Measurements from ENCODE around the gene GIGYF1.
"Not testable (repeated sequence)": the region's sequence is repeated elsewhere in the genome, so short reads cannot be mapped to it uniquely, and the experiment has no call there.

GIGYF1 gene

DNA sequence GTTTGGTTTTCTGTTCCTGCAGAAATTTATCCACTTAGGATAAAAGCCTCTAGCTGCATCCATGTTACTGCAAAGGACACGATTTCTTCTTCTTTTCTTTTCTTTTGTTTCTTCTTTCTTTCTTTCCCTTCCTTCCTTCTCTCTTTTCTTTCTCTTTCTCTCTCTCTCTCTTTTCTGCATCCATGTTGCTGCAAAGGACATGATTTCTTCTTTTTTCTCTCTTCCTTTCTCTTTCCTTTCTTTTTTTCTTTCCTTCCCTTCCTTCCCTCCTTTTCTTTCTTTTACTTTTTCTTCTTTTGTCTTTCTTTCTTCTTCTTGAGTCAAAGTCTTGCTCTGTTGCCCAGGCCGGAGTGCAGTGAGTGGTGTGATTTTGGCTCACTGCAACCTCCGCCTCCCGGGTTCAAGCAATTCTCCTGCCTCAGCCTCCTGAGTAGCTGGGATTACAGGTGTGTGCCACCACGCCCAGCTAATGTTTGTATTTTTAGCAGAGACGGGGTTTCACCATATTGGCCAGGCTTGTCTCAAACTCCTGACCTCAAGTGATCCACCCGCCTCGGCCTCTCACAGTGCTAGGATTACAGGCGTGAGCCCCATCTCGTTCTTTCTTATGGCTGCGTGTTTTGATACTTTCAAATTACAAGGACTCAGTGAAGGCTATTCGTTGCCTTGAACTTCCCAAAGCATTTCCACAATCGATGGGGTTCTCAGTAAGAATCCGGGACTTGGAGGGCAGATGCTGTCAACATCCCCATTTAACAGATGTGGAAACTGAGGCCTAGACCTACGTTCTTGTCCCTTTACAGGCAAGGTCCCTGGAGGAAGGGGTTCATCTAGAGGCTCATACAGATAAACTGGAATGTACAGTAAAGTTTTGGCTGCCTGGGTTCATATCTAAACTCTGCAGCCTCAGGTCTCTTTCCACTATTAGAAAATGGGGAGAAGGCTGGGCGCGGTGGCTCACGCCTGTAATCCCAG, 22.4 kb downstream of the GIGYF1 start:
- no peak for DNase-seq

DNA sequence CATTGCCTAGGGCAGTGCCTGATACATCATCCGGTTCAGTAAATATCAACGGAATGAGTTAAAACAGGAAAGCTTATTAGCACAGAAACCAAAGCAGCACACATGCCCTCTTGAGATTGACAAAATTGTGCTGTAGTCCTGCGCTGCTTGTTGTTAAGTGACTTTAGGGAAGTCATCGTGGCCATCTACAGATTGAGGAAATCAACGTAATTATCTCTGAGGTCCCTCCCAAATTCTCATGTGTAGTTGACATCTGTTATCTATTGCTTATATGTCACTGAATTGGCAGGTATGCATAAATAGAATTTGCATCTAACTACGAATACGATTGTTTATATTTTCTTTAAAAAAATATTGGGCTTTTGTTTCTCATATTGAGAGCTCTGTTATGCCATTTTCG, 24.0 kb downstream of the GIGYF1 start:
- no peak for DNase-seq

DNA sequence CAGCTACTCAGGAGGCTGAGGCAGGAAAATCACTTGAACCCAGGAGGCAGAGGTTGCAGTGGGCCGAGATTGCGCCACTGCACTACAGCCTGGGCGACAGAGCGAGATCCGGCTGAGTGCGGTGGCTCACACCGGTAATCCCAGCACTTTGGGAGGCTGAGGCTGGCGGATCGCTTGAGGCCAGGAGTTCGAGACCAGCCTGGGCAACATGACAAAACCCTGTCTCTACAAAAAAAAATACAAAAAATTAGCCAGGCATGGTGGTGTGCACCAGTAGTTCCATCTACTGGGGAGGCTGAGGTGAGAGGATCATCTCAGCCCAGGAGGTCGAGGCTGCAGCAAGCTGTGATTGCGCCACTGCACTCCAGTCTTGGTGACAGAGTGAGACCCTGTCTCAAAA, 24.9 kb downstream of the GIGYF1 start:
- not testable (repeated sequence) for DNase-seq

DNA sequence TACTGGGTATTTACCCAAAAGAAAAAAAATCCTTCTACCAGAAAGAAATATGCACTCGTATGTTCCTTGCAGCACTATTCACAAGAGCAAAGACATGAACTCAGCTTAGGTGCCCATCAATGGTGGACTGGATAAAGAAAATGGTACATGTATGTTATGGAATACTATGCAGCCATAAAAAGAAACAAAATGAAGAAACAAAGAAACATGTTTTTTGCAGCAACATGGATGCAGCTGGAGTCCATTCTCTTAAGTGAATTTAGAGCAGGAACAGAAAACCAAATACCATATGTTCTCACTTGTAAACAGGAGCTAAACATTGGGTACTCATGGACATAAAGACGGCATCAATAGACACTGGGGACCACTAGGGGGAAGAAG, 26.0 kb downstream of the GIGYF1 start:
- no peak for DNase-seq

DNA sequence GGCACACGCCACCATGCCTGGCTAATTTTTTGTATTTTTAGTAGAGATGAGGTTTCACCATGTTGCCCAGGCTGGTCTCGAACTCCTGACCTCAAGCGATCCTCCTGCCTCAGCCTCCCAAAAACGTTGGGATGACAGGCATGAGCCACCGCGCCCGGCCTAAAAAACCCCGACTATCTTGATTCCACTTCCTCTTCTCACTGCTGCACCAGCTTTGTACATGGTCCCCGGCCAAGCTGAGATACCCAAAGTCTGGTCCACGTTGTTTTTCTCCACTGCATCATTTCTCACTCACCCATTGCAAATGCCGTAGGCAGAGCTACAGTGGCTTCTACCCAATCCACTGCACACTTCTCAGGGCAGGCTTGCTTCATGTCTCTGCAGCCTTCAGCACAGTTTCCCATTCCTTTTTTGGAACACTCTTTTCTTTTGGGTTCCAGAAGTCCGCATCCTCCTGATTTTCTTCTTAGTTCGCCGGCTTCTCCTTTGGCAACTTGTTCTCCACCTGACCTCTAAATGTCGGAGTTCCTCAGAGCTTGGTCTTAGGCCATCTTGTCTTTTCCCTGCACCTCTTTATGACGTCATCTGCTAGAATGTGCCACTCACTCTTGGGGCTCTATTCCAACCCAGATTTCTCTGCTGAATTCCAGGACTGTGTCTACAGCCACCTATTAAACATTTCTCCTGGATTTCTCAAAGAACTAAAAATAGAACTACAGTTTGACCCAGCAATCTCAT, 26.6 kb downstream of the GIGYF1 start:
- no peak for DNase-seq

DNA sequence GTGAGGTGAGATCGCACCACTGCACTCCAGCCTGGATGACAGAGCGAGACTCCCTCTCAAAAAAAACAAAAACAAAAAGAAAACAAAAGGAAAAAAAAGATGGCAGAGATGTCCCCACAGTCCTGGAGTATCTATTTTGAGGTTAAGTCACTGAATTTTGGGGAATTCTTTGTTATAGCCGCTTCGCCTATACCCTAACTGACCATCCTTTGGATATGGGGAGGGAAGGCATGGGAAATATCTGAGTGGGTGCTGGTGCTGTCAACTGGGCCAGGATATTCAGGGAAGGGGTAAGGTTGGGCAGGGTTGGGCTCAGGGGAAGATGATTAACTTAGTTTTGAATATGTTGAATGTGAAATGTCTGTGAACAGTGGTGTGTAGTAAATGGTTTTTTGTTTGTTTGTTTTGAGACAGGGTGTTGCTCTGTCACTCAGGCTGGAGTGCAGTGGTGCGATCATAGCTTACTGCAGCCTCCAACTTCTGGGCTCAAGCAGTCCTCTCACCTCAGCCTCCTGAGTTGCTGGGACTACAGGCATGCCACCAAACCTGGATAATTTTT, 28.8 kb downstream of the GIGYF1 start:
- DNase-seq: no peak

DNA sequence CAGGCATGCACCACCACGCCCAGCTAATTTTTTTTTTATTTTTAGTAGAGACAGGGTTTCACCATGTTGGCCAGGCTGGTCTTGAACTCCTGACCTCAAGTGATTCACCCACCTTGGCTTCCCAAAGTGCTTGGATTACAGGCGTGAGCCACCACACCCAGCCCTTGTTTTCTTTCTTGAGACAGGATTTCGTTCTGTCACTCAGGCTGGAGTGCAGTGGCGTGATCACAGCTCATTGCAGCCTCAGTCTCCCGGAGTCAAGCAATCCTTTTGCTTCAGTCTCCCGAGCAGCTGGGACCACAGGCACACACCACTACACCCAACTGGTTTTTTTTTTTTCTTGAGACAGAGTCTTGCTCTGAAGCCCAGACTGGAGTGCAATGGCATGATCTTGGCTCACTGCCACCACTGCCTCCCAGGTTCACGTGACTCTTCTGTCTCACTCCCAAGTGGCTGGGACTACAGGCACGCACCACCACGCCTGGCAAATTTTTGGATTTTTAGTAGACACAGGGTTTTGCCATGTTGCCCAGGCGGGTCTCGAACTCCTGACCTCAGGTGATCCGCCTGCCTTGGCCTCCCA, 31.8 kb downstream of the GIGYF1 start:
- DNase-seq: not testable (repeated sequence)

DNA sequence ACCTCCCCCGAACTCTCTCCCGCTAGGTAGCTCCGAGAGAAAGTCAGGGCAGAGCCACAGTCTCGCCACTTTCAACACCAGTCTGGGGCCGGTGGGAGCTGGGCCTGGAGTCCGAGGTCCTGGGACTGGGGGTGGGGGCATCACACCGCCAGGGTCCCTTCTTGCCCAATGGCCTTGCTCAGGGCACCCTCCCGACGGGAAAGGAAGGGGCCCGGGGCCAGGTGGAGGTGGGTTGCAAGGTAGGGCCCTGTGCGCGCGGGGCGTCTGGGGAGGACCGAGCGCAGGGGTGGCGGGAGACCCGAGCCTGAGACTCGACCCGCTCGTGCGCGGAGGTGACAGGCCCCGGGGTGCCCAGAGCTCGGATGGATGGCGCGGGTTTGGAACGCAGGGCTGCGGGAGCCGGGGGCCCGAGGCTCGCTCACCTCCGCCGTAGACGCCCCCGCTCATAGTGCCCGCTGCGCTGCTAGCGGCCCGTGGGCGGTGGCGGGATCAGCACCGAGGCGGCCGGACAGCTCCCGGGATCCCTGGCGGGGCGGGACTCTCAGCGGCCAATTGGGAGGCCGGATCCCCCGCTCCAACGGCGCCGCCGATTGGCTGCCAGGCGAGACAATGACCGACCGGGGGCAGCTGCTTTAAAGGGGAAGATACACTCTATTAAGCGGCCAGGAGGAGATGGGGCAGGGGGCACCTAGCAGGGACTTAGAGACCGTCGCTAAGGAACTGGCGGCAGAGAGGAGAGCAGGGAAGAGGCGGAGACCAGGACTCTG, 38.0 kb downstream of the GIGYF1 start, which contains the start of gene ACTL6B:
ACTL6B (minus strand) TSS at position 541 of the 767 bp plus-strand sequence; CDS start at position 447, 94 bp downstream.
- no peak for DNase-seq

DNA sequence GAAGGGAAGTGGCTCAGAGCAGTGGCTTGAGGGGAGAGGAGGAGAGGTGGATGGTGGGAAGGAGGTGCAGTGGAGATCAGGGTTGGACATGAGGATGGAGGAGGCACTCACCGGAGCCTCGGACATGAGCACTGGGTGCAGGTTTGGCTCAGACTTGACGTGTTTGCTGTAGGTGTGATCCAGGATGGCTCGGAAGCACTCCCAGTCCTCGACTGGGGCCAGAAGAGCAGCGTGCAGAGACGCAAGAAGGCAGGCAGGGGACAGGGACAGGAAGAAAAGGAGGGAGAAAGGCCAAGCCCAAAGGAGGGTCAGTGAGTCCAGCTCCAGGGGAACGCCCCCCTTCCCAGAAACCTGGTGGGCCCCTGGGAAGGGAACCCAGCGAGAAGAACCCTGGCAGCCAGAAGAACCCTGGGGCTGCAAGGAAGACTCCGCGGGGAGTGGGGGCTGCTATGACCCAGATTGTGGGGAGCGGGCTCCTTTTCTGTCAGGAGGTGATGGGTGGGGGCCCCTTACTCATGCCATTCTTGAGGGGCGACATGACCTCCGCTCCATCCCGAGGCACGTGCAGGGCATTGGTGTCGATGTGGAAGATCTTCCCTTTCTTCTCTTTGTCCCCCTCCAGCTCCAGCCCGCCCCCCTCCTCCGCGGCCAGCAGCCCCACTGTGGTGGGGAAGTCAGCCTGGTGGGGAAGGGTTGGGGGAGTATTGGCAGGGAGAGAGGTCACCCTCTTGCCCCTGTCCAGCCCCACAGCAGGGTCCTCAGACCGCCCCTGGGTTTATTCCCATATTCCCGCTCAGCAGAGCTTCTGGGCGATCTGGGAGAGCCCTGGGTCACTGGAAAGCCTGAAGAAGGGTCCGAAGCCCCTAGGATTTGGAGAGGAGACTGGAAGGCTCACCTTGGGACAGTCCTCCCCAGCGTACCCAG, 38.9 kb downstream of the GIGYF1 start:
- no peak for DNase-seq

DNA sequence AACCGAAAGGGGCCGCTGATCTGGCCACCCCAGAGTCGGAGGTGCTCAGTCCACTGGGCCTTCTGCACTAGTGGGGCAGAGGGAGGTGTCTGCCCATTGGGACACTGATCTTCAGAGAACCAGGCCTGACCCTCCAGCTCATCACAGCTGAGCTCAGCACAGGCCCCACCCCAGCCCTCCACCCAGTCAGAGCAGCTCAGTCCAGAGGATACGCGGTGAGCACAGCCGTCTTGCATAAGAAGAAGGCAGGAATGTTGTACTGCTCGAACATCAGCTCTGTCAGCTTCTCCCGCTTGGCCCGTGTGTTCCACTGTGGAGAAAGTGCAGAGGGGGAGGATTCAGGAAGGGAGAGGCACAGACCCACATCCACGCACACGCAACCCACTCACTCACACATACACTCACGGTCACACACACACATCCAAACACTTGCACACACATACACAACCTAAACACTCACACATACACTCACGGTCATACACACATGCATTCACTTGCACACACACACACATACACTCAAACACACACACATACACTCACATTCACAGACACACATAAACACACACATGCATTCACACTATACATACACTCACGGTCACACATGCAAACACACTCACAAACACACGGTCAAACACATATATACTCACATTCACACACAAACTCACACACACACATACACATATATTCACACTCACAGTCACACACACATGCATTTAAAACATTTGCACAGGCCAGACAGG, 44.1 kb downstream of the GIGYF1 start:
- DNase-seq: no peak

DNA sequence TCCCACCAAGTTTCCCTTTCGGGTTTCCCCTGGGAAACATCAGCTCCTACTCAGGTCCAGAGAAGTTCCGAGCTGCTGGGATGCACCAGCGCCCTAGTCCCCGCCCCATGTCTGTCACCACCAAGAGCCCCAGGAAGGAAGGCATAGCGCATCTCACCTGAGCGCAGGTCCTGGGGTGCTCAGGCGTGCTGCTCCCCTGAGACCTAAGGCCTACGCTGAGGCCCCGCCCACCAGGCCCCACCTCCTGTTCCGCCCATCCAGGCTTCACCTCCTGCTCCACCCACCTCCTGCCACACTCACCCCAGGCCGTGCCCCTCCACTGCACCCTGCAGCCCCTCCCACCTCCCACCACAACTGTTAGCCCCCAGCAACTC, 51.5 kb downstream of the GIGYF1 start:
- DNase-seq: no peak

DNA sequence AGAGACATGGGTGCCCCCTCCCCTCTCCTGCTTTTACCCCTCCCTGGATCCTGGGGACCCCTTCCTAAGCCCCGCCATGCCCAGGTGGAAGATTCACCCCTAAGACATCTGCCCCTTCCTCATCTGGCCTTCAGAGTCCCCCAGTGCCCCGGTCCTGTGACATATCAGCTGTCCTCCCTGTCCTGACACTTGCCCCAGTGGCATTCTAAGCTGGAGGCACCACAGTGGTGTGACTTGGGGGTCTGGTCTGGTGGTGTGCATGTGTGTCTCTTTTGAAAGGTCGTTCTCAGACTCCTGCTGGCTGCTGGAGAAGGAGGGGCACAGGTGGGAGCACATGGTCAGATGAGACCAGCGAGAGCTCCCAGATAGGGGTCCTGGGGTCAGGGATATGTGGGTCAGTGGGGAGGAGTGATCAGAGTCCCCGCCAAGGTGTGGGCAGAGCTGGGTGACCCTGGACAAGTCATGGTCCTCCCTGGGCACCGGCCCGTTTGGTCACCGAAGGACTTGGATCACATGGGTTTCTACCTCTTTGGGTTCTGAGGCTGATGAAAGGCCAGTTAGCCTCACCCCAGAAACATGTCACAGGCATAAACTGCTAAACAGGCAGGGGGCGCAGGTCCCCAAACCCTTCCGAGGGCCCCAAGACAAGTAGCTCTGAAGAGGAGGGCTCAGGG, 52.1 kb downstream of the GIGYF1 start:
- DNase-seq: no peak

DNA sequence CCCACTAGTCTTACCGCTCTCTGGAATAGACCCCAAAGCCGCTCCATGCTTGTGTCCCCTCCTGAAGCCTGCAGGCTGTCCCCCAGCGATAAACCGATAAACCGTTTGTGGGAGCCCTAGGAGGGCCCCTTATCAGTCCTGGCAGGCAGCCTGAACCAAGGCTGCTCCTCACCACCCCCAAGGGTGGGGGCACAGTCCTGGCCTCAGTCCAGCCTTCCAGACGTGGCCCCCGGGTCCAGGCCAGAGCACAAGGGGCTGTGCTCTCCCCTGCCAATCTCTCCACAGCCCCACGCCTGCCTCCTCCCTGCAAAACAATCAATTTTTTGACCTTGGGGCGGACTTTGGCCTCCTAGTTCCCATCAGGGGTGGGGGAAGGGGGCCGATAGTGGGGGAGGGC, 52.6 kb downstream of the GIGYF1 start, which contains the start of gene TFR2:
TFR2 (minus strand) TSS at position 90 of the 397 bp plus-strand sequence; CDS start at position 47, 43 bp downstream.
- DNase-seq: no peak

DNA sequence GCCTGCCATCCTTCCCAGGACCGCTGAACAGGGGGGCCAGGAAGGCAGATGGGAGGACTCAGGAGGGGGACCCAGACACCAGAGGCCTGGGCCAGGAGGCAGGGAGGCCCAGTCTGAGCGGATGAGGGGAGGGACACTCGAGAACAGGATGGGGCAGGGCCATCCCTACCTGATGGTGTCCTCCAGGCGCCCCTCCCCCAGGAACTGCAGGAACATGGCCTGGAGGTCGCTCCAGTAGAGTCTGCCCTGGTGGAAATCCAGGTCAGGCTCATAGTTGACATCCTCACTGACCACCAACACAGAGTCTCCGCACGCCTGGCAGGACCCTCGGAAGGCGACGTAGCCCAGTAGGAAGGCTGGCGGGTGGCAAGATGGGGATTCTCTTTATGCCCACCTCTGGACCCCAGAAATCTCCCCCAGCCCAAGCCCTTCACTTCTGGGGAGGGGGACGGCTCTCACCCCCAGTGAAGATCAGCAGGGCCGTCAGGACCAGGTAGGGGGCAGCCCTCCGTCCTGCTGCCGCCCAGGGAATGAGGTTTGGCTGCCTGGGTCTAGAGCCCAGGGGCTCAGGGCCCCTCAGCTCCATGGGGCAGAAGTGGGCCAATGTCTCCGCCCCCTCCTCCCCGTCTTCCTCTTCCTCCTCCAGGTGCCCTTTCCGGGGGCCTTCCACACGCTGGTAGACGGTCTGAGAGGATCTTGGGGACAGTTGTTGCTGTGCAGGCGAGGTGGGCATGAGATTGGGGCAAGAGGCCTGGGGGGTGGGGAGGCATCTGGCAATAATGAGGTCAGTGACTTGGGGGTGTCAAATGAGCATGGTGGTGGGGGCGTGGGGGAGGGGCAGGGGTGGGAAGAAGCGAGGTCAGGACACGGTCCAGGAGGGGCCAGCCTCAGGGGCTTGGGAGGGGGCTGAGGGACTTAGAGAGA, 53.3 kb downstream of the GIGYF1 start:
- no peak for DNase-seq

DNA sequence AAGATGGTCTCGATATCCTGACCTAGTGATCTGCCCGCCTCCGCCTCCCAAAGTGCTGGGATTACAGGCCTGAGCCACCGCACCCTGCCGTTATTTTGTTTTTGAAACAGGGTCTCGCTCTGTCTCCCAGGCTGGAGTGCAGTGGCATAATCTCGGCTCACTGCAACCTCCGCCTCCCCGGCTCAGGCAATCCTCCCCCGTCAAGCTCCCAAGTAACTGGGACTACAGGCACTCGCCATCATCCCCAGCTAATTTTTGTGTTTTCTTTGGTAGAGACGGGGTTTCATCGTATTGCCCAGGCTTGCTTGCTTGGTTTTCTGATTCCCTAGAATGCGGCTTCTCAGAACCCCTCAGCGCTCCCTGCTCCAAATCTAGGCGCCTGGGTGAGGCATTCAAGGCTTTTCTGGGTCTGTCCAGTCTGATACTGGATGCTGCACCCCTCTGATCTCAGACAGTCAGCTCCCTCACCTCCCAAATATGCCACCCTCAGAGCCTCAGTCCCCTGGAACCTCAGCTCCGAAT, 54.0 kb downstream of the GIGYF1 start:
- DNase-seq: no peak

DNA sequence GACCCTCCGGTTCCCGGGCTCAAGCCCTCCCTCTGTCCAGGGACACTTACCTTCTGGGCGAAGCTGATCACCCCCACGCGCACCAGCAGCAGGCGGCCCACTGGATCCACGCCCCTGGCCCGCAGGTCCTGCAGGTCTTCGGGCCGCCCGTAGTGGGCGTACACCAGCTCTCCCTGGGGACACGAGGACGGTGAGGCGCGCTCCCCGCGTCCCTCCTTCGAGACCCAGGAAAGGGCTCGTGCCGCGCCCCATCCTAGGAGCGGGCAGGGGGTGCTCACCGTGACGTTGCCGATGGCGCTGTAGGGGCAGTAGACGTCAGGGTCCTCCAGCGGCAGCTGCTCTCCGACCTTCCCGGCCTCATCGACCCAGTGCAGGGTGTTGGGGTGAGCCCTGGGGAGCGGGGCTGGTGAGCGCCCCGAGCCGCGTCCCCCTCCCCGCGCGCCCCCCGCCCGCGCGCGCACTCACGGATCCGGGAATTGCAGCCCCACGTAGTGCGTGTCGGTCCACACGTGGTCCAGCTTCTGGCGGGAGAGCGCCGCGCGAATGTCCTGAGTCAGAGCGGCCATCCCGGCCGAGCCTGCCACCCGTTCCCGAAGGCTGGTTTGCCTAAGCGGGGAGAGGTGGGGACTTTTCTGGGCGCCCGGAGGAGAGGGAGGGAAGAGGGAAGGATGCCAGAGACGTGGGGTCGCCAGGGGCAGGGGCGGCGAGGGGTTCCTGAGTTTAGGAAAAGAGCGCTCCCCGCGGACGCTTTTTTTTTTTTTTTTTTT, 60.9 kb downstream of the GIGYF1 start:
- peak; percentile 39 for DNase-seq

DNA sequence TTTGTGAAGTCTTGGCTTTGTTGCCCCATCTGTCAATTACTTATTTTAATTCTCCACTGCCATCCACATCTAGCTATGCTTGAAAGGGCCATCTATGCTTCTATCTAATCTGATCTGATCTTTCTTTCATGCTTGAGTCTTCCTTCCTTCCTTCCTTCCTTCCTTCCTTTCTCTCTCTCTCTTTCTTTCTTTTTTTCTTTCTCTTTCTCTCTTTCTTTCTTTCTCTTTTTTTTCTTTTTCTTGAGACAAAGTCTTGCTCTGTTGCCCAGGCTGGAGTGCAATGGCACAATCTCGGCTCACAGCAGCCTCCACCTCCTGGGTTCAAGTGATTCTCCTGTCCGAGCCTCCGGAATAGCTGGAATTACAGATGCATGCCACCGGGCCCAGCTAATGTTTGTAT, 64.0 kb downstream of the GIGYF1 start:
- DNase-seq: no peak

All from activated CD4-positive, alpha-beta T cell treated with anti-CD3 and anti-CD28 coated beads for 1 hour (primary cell).